Measurements from ENCODE around the gene BPGM. TPM values are rescaled to one million over a fixed set of nuclear protein-coding genes. Genes with fewer than 3 reads are reported as not detected.

BPGM gene
- total RNA-seq, 4 donors from 2014 or later = 11.9 to 23.9 (median 15.7) TPM

GRCh38 chr7:134710511-134710853, 63.8 kb downstream of the BPGM start:
- Histone ChIP-seq H3K4me3 (replicated peaks in 1 of 3) (no peak overlapping the region), H3K4me1 (no peaks in the 10 kb centered on the region), H3K36me3 (no peaks in the 10 kb centered on the region), H3K27me3 (no peaks in the 10 kb centered on the region), H3K27ac (no peak overlapping the region), H3K9me3 (no peaks in the 10 kb centered on the region)
- intact Hi-C loops (cut with DNase I) = no loop called here
- no peak for DNase-seq
- TF ChIP-seq CTCF (IDR thresholded peaks at IDR 0.05) (no peak), POLR2A (IDR thresholded peaks at IDR 0.05) (no peak)
- 81 to 91% methylated on average over 8 of the region's 8 CpGs for WGBS, 2 donors

GRCh38 chr7:134710854-134711624, 64.4 kb downstream of the BPGM start:
- intact Hi-C loops (cut with DNase I) = no loop called here
- DNase-seq = no peak
- no peak for TF ChIP-seq CTCF (IDR thresholded peaks at IDR 0.05)
- no peak for TF ChIP-seq POLR2A (IDR thresholded peaks at IDR 0.05)
- no peaks in the 10 kb centered on the region for H3K27me3 ChIP-seq
- H3K36me3 ChIP-seq = no peaks in the 10 kb centered on the region
- H3K4me3 ChIP-seq (replicated peaks in 1 of 3) = no peak overlapping the region
- H3K9me3 ChIP-seq = no peaks in the 10 kb centered on the region
- no peaks in the 10 kb centered on the region for H3K4me1 ChIP-seq
- 71% methylated on average over 9 of the region's 9 CpGs for WGBS, 2 donors
- H3K27ac ChIP-seq = no peak overlapping the region

- no peak overlapping the region for H3K4me3 ChIP-seq (replicated peaks in 1 of 3)
- no peaks in the 10 kb centered on the region for H3K9me3 ChIP-seq
- H3K27me3 ChIP-seq = no peaks in the 10 kb centered on the region
- H3K27ac ChIP-seq = no peak overlapping the region
- H3K36me3 ChIP-seq = no peaks in the 10 kb centered on the region
- intact Hi-C loops (cut with DNase I) = no loop called here
- H3K4me1 ChIP-seq = no peaks in the 10 kb centered on the region
- DNase-seq = no peak
- TF ChIP-seq POLR2A (IDR thresholded peaks at IDR 0.05) (no peak), CTCF (IDR thresholded peaks at IDR 0.05) (no peak)
- 91 to 92% methylated on average over 4 of the region's 4 CpGs for WGBS, 2 donors
These were observed 65.5 kb downstream of the BPGM start for GRCh38 chr7:134712196-134712595.

GRCh38 chr7:134714470-134715205, 68.0 kb downstream of the BPGM start:
- H3K4me1 ChIP-seq = no peaks in the 10 kb centered on the region
- DNase-seq = no peak
- no peak overlapping the region for H3K4me3 ChIP-seq (replicated peaks in 1 of 3)
- intact Hi-C loops (cut with DNase I) = no loop called here
- no peaks in the 10 kb centered on the region for H3K36me3 ChIP-seq
- no peaks in the 10 kb centered on the region for H3K27me3 ChIP-seq
- no peaks in the 10 kb centered on the region for H3K9me3 ChIP-seq
- WGBS, 2 donors = 87 to 89% methylated on average over 2 of the region's 2 CpGs
- TF ChIP-seq POLR2A (IDR thresholded peaks at IDR 0.05) = no peak
- TF ChIP-seq CTCF (IDR thresholded peaks at IDR 0.05) = no peak
- no peak overlapping the region for H3K27ac ChIP-seq

- intact Hi-C loops (cut with DNase I) = no loop called here
- no peak for DNase-seq
- WGBS, 2 donors = 89 to 90% methylated on average over 2 of the region's 2 CpGs
- Histone ChIP-seq H3K4me1 (peaks cover 0 to 4% of the 10 kb centered on the region in 2 donors), H3K36me3 (no peaks in the 10 kb centered on the region), H3K9me3 (no peaks in the 10 kb centered on the region), H3K27me3 (no peaks in the 10 kb centered on the region), H3K4me3 (replicated peaks in 1 of 3) (no peak overlapping the region), H3K27ac (no peak overlapping the region)
- TF ChIP-seq POLR2A (IDR thresholded peaks at IDR 0.05) = no peak
- TF ChIP-seq CTCF (IDR thresholded peaks at IDR 0.05) = no peak
These were observed 71.7 kb downstream of the BPGM start for GRCh38 chr7:134718211-134718875.

Data from thyroid gland (tissue), 4 donors.